Smooth muscle cell of the brain vasculature (primary cell): ENCODE measurements around the gene OLIG2.

ENCODE experiments used
- DNase-seq: peaks from one replicate; pipeline ENCODE4 v3.0.0-alpha.2; 2012; ENCODE audit warnings: low read depth, low spot score

OLIG2 gene

DNA sequence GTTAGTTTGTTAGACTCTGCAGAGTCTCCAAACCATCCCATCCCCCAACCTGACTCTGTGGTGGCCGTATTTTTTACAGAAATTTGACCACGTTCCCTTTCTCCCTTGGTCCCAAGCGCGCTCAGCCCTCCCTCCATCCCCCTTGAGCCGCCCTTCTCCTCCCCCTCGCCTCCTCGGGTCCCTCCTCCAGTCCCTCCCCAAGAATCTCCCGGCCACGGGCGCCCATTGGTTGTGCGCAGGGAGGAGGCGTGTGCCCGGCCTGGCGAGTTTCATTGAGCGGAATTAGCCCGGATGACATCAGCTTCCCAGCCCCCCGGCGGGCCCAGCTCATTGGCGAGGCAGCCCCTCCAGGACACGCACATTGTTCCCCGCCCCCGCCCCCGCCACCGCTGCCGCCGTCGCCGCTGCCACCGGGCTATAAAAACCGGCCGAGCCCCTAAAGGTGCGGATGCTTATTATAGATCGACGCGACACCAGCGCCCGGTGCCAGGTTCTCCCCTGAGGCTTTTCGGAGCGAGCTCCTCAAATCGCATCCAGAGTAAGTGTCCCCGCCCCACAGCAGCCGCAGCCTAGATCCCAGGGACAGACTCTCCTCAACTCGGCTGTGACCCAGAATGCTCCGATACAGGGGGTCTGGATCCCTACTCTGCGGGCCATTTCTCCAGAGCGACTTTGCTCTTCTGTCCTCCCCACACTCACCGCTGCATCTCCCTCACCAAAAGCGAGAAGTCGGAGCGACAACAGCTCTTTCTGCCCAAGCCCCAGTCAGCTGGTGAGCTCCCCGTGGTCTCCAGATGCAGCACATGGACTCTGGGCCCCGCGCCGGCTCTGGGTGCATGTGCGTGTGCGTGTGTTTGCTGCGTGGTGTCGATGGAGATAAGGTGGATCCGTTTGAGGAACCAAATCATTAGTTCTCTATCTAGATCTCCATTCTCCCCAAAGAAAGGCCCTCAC lies at the start of gene OLIG2:
OLIG2 (plus strand) TSS at position 447 of the 954 bp plus-strand sequence. CDS start 928 bp downstream, outside the sequence.
- no peak for DNase-seq

DNA sequence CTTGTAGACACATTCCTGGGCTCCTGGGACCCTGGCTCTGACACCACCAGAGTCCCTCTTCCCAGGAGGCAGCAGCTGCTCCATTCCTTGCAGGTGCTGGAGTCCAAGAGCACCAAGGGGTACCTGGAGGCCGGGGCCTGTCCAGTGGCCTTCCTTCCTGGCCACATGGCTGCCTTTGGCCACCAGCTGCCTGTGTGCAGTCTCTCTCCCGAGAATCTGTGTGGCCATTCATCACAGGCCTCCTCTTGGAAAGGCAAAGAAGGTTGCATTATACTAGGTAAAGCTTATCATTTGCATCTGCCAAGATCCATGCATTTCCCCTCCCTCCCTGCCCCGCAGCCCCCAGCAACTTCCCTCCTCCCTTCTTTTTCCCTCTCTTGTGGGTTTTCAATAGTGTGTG lies 48.9 kb upstream of the OLIG2 start:
- no peak for DNase-seq

DNA sequence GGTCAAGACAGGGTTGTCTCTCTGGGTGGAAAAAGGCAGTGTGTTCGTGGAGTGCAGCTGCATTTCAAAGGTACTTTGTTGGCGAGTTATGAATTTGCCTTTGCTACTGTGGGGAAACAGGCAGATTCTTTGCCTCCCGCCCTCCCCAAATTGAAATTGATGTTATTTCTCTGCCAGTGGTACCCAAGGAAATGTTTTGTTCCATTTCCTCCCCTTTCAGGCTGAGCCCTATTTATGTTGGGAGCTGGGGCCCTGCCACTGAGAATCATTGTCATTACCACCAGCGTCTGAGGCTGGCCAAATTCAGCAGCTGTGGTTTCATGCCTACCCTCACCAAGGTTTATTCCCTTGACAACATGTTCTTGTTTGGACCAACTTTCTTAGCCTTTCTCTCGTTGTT lies 48.5 kb upstream of the OLIG2 start:
- DNase-seq: no peak

DNA sequence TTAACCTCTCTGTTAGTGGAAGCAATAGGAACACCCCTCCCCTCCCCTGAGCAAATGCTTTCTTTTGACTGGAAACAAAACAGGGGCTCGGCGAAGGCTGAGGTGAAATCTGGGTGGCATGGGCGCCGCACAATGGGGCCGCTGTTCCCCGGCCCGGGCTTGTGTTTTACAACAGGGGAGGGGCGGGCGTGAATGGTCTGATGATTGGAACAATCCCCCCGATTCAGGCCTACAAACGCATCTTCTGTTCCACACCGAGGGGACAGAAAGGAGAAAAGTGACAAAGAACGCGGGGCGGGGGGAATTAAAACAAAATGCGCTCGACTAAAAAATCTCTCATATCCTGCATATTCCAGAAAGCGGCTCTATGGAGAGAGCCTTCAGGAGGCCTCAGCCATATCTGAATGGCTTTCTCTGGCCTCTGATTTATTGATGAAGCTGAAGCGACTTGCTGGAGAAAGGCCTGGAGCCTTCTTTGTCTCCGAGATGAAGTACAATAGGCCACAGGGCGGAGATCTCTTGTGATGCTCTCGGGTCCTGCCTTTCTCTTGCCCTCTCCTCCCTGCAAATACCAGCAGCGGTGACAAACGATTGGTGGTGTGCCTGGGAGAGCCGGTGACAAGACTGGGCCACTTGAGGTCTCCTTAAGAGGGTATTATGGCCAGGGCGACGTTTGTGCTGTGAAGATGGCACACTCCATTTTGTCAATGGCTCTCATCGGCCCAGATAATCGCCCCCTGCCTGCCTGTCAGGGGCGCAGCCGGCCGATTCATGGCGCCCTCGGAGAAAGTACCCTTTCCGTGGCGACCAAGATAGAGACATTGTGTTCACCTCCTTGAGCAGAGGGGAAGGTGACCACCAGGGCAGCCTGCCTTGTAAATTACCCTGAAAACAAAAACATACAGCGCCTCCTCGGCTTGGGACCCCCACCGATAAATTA lies 47.1 kb upstream of the OLIG2 start:
- DNase-seq: no peak

- no peak for DNase-seq
Measured at GRCh38 chr21:32979598-32980268, 46.0 kb upstream of the OLIG2 start.

- DNase-seq: no peak
Measured at GRCh38 chr21:32981096-32981495, 44.6 kb upstream of the OLIG2 start.

DNA sequence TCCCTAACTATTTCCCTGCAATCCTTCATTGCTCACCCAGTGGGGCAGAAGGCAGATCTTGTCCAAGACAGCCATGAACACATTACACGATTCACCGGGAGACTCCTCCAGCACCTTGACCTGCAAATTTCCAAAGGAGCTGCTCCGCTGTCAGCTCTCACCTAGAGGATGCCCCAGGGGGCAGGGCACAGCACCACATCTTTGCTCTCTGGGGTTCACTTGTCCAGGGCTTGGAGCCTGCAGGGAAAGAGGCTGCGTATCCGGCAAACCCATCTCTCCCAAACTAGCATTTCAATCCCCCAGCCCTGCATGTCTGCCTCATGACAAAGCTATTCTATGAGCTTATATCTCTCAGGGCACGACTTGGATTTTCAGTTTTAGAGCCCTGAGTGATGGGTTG lies 35.1 kb upstream of the OLIG2 start:
- no peak for DNase-seq

DNA sequence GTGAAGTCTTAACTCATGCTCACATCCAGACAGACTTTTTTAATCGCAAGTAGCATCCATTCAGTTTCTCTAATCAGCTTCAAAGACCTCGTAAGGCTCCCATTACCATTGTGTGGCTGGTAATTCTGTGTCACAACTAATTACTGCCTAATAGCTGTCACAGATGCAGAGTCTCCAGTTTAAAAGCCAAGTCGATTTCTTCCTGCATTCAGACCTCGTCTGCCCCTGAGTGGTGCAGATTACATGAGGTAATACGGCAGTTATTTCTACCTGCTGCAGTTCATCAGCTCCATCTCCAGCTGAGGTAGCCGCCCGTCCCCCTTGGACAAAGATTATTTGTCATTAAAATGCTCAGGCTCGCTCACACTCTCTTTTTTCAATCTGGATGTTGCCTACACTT lies 34.4 kb upstream of the OLIG2 start:
- DNase-seq: no peak

DNA sequence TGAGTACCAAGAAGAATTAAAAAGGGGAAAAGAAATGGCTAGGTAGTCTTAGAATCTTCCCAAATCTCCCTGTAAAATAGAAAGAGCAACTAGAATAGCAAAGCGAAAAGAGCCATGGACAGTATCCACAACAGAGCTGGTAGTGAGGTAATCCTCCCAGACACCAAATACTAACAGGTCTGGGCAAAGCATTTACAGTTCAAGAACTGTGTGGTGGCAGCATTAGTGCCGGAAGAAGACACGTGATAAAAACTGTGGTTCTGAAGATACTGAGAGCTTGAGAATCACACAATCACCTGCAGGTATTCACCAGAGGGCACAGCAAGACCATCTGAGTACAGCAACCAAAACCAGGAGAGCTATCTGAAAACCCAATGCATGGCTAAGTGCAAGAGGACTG lies 31.8 kb upstream of the OLIG2 start:
- DNase-seq: no peak

DNA sequence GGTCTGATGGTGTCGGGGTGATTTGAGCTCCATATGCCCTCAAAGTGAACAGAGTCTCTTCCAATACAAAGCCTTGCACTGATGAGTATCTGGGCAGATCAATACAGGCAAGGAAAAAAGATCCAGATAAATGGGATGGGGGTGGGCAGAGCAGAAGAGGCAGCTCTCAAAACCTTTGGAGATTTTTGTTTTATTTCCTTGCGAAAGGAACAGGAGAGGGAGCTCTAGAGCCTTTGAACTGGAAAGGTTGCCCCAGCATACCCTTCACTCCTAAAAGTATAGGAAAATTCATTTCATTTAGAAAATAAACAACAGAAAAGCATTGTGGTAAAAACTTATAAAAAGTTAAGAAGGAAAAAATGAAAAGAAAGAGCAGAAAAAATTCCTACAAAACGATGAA lies 31.4 kb upstream of the OLIG2 start:
- DNase-seq: no peak

DNA sequence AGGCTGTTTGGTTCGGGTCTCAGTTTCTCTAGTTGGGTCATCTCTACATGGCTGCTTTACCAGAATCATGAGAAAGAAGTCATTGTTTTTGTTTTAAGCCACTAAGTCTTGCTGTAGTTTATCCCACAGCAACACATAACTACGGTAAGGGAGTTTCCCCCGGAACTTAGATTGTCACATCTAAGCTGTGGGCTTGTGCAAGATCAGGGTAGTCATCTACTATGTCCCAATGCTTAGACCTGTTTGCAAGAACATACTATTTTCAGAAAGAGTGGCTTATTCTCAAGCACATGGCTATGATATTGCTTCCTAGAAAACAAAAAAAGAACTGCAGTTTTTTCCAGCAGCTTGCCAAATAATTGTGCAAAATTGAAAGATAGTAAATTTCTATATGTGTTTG lies 18.0 kb upstream of the OLIG2 start:
- DNase-seq: no peak

DNA sequence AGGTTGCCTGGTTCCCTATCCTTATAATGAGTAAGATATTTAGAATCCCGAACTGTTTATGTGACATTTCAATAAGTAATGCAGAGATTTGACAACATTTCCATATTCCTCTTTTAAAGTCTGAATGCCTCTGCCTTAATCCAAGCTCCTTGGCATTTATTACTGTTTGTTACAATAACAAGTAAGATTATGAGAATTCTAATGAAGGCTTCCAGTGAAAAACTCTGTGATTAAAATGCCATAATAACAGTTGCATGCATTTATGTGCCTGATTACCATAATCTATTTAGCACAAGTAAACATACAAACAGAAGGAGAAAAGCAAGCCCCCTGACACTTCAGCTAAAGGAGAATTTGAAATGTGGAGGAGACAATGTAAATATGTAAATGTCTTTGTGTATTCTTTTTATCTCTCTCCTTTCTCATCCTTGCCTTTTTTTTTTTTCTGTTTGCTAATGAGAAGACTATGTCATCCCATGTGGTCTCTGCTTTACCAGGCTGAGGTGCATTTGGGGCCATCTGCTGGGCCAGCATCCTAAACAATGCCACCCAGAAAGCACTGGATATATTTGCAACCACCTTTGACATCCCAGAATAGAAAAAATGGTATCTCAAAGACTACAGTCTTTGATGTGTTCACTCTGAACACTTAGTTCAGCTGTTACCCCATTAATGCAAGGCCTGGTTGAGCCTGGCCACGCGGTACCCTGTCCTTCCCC lies 17.2 kb upstream of the OLIG2 start:
- no peak for DNase-seq

DNA sequence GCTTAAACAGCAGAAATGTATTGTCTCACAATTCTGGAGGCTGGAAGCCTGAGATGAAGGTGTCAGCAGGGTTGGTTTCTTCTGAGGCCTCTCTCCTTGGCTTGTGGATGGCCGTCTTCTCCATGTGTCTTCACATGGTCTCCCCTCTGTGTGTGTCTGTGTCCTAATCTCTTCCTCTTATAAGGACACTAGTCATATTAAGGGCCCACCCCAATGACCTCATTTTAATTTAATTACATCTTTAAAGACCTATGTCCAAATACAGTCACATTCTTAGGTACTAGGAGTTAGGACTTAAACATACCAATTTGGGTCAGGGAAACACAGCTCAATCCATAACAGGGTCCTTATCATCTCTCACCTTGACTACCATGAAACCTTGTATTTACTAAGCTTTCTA lies 14.8 kb upstream of the OLIG2 start:
- no peak for DNase-seq

DNA sequence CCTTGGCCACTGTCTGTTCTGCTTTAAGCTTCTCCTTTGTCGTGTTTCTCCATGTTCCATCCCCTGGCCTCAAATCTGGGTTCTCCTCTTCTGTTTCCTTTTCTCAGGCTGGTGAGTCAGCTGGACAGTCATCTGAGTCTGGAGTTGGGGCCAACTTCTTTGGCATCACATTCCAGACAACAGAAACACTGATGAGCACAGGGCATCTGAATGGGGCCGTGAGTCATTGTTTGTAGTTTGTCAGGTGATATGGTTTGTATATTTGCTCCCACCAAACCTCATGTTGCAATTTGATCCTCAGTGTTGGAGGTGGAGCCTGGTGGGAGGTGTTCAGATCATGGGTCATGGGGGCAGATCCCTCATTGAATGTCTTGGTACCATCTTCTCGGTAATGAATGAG lies 14.3 kb upstream of the OLIG2 start:
- DNase-seq: no peak

- DNase-seq: no peak
Measured at GRCh38 chr21:33013626-33014025, 12.1 kb upstream of the OLIG2 start.

DNA sequence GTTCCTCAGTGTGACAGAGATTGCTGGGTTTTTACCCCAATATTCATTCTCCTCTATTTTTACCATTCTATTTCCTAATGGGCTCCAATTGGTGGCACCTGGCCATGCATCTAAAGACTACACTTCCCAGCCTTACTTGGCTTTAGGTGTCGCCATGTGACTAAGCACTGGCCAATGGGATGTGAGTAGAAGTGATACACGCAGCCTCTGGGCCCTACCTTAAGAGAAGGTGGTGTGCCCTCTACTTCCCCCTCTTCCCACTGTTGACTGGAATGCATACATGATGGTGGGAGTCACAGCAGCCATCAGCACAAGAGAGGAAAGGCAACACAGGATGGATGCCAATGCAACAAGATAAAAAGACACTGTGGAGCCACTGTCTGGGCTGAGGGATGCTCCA lies 11.4 kb upstream of the OLIG2 start:
- DNase-seq: no peak

DNA sequence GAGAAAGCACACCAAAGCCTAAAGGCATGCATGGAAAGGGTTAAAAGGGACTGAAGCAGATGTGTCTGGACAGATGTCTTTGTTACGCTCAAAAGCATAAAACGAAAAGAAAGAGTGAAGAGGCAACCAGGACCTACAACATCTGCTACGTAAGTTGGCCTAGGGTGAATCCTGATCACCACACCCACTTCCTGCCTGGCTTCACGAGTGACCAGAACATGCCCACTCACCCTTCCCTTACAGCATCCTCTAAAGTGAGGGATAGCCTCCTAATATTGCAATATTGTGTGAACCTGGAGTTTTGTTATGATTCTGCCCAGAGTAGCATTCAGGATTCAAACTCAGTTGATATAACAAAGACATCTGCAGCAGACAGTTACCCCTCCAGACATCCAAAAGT lies 10.6 kb upstream of the OLIG2 start:
- DNase-seq: no peak

DNA sequence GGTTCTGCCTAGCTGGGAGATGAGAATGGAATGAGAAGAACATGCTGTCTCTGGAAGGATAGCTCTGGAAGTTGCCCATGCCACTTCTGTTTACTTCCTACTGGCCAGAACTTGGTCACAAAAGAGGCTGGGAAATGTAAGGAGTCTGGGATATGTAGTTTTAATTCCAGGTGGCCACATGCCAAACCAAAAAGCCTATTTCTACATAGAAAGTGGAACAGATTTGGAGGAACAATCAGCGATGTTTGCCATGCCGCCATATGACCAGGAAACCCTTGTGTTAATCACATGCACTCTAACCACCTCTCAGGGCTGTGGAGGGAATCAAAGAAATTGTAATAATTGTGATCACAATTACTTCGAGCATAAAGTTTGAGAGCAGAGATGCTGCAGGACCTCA lies 10.0 kb upstream of the OLIG2 start:
- DNase-seq: no peak

DNA sequence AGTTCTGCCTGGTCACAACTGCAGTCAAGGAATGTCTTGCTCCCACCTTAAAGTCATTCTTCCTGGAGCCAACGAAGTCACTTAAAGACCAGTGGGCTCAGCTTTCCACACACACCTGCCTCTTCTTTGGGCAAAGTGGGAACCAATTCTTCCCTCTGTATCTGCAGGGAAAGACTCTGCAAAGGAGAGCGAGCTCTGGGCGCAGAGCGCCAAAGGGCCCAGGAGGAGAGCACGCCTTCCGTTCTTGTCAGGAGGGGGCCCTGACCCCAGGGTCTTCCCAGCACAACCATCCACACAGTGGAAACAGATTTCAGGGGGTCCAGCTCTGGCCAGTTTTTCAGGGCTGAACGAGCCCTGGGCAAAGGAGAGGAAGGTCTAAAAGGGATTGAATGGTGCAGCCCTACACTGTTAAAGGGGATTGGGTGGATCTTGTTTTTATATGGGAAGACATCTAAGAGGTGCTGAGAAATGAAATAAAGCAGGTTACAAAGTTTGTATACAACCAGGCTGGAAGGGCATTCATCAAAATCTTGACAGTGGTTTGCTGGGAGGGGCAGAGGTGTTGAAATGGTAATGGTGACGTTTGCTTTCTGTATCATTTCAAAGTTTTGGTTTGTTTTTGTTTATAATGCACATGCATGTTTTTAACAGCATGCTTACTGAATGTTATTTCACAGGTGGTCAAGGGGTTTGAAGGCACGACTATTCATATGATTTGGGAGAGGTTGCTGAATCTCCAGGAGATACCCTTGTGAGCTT lies 6.8 kb upstream of the OLIG2 start:
- no peak for DNase-seq

- DNase-seq: no peak
Measured at GRCh38 chr21:33019516-33019884, 6.2 kb upstream of the OLIG2 start.
